SU-DHL-6 (cell line): Measurements from ENCODE around the gene TNS3.

ENCODE experiments used
- H2AFZ ChIP-seq: fragments of 200-600 bp; sonication (generic); 2 replicates; pipeline ENCODE4 v1.6.1; 2014; ENCODE audit warnings: low read depth, mild to moderate bottlenecking, moderate library complexity, mixed read lengths, antibody characterized with exemption, low read length; ENCODE audit not compliant: severe bottlenecking
- H3F3A ChIP-seq: fragments of 200-600 bp; shearing (Covaris generic); 2 replicates; pipeline ENCODE4 v1.6.0; 2016; ENCODE audit warnings: antibody characterized with exemption, mild to moderate bottlenecking; ENCODE audit not compliant: insufficient read depth
- H3K27ac ChIP-seq: fragments of 200-600 bp; sonication (generic); 2 replicates; pipeline ENCODE4 v1.5.1; 2016; ENCODE audit warnings: low read depth, mild to moderate bottlenecking, low read length, moderate library complexity, mixed read lengths
- H3K27me3 ChIP-seq: fragments of 200-600 bp; sonication (generic), shearing (Covaris generic); 2 replicates; pipeline ENCODE4 v1.6.0; 2014; ENCODE audit warnings: mild to moderate bottlenecking, low read length
- H3K36me3 ChIP-seq: fragments of 200-600 bp; sonication (generic); 2 replicates; pipeline ENCODE4 v1.6.1; 2014; ENCODE audit warnings: mild to moderate bottlenecking, low read length, mixed read lengths
- H3K4me2 ChIP-seq: fragments of 300-600, 200-600 bp; shearing (Covaris generic), sonication (generic); 2 replicates; pipeline ENCODE4 v1.6.0; 2014; ENCODE audit warnings: low read length, low read depth, mild to moderate bottlenecking; ENCODE audit not compliant: poor library complexity, severe bottlenecking
- H3K4me3 ChIP-seq: fragments of 200-600 bp; sonication (generic); 2 replicates; pipeline ENCODE4 v1.5.1; 2014; ENCODE audit warnings: antibody characterized with exemption, low read length, mild to moderate bottlenecking, mixed read lengths; ENCODE audit not compliant: insufficient read depth, poor library complexity, severe bottlenecking
- H3K79me2 ChIP-seq: fragments of 200-600 bp; sonication (generic); 2 replicates; pipeline ENCODE4 v1.6.1; 2014; ENCODE audit warnings: mild to moderate bottlenecking, low read length, moderate library complexity; ENCODE audit not compliant: insufficient read depth
- H3K9ac ChIP-seq: fragments of 200-600 bp; sonication (generic); 2 replicates; pipeline ENCODE4 v1.7.0; 2014; ENCODE audit warnings: mild to moderate bottlenecking, low read length
- H3K9me2 ChIP-seq: fragments of 200-600 bp; sonication (generic); replicated peaks from 2 replicates; pipeline ENCODE4 v1.6.1; 2014; ENCODE audit warnings: low read length; ENCODE audit not compliant: insufficient read depth
- H3K9me3 ChIP-seq: fragments of 200-600 bp; sonication (generic); 2 replicates; pipeline ENCODE4 v1.6.1; 2014; ENCODE audit warnings: low read length, mixed read lengths; ENCODE audit not compliant: insufficient read depth
- H4K20me1 ChIP-seq: fragments of 200-600 bp; sonication (generic); 2 replicates; pipeline ENCODE4 v1.6.1; 2014; ENCODE audit warnings: low read depth, mild to moderate bottlenecking, antibody characterized with exemption, low read length, moderate library complexity, mixed read lengths
- CTCF ChIP-seq: fragments of 200-600 bp; sonication (generic); IDR thresholded peaks from one replicate; pipeline ENCODE4 v1.5.1; 2017; ENCODE audit warnings: antibody characterized with exemption, mild to moderate bottlenecking, low read length, moderate library complexity; ENCODE audit not compliant: insufficient read depth, poor library complexity, severe bottlenecking
- EZH2phosphoT487 ChIP-seq: fragments of 200-600 bp; sonication (generic), shearing (Covaris generic); conservative IDR thresholded peaks from 2 replicates; pipeline ENCODE4 v1.6.1; 2018; ENCODE audit warnings: mild to moderate bottlenecking, antibody characterized with exemption, low read length, moderate library complexity, mixed read lengths

The TNS3 gene

GRCh38 chr7:47407821-47408674 lies 173.9 kb downstream of the TNS3 start:
- TF ChIP-seq CTCF (no peak), EZH2phosphoT487 (no peak)
- Histone ChIP-seq H3K4me3 (no peak overlapping the region), H4K20me1 (no peaks in the 10 kb centered on the region), H3F3A (no peaks in the 10 kb centered on the region), H3K9me2 (no peaks in the 10 kb centered on the region), H3K79me2 (no peaks in the 10 kb centered on the region), H3K27ac (no peak overlapping the region), H3K27me3 (no peaks in the 10 kb centered on the region), H3K9me3 (no peaks in the 10 kb centered on the region), H2AFZ (no peak overlapping the region), H3K9ac (no peak overlapping the region), H3K4me2 (no peak overlapping the region), H3K36me3 (no peaks in the 10 kb centered on the region)

- TF ChIP-seq EZH2phosphoT487: no peak
- no peak overlapping the region for H3K4me3 ChIP-seq
- H3K9ac ChIP-seq: no peak overlapping the region
- no peak overlapping the region for H3K4me2 ChIP-seq
- H3K36me3 ChIP-seq: no peaks in the 10 kb centered on the region
- no peaks in the 10 kb centered on the region for H3K27me3 ChIP-seq
- no peak overlapping the region for H3K27ac ChIP-seq
- H3K9me3 ChIP-seq: no peaks in the 10 kb centered on the region
- H4K20me1 ChIP-seq: no peaks in the 10 kb centered on the region
- no peaks in the 10 kb centered on the region for H3K9me2 ChIP-seq
- H3F3A ChIP-seq: no peaks in the 10 kb centered on the region
- H2AFZ ChIP-seq: no peak overlapping the region
- H3K79me2 ChIP-seq: no peaks in the 10 kb centered on the region
Observed at GRCh38 chr7:47407136-47407535, 174.8 kb downstream of the TNS3 start.

- H3K27ac ChIP-seq: no peak overlapping the region
- no peaks in the 10 kb centered on the region for H3K36me3 ChIP-seq
- no peak for TF ChIP-seq CTCF
- TF ChIP-seq EZH2phosphoT487: no peak
- H2AFZ ChIP-seq: no peak overlapping the region
- no peaks in the 10 kb centered on the region for H3K9me3 ChIP-seq
- H3K79me2 ChIP-seq: no peaks in the 10 kb centered on the region
- H3K4me2 ChIP-seq: no peak overlapping the region
- no peak overlapping the region for H3K9ac ChIP-seq
- H3F3A ChIP-seq: no peaks in the 10 kb centered on the region
- H3K9me2 ChIP-seq: no peaks in the 10 kb centered on the region
- no peaks in the 10 kb centered on the region for H4K20me1 ChIP-seq
- H3K27me3 ChIP-seq: no peaks in the 10 kb centered on the region
- no peak overlapping the region for H3K4me3 ChIP-seq
Observed at GRCh38 chr7:47406801-47407129, 175.1 kb downstream of the TNS3 start.
